ENCODE data around the gene RBFOX2. TPM values are rescaled to one million over a fixed set of nuclear protein-coding genes. Genes with fewer than 3 reads are reported as not detected.

The RBFOX2 gene
- total and polyA plus RNA-seq, 3 donors from 2014 or later = 53.4 to 85.2 (median 63.9) TPM

GRCh38 chr22:35725521-35725920 lies 303.1 kb downstream of the RBFOX2 start:
- 86 to 88% methylated on average over 10 to 11 of the region's 11 CpGs for WGBS, 2 donors
- Histone ChIP-seq H3K36me3 (ENCODE audit: low read depth, missing control alignments) (no peaks in the 10 kb centered on the region), H3K4me1 (no peaks in the 10 kb centered on the region), H3K4me3 (no peak overlapping the region), H3K27ac (no peak overlapping the region), H3K9me3 (no peaks in the 10 kb centered on the region), H3K27me3 (no peaks in the 10 kb centered on the region)
- no peak for DNase-seq
- no peak for TF ChIP-seq CTCF (IDR thresholded peaks at IDR 0.05)
- TF ChIP-seq POLR2A (IDR thresholded peaks at IDR 0.05) = no peak
- intact Hi-C loops (cut with DNase I; ENCODE audit: low total_unique reads) = no loop called here

- no peaks in the 10 kb centered on the region for H3K9me3 ChIP-seq
- no peaks in the 10 kb centered on the region for H3K4me1 ChIP-seq
- no peak for DNase-seq
- intact Hi-C loops (cut with DNase I; ENCODE audit: low total_unique reads) = no loop called here
- H3K27ac ChIP-seq = no peak overlapping the region
- no peaks in the 10 kb centered on the region for H3K36me3 ChIP-seq (ENCODE audit: low read depth, missing control alignments)
- TF ChIP-seq POLR2A (IDR thresholded peaks at IDR 0.05) (no peak), CTCF (IDR thresholded peaks at IDR 0.05) (no peak)
- H3K27me3 ChIP-seq = no peaks in the 10 kb centered on the region
- H3K4me3 ChIP-seq = no peak overlapping the region
- 61 to 68% methylated on average over 4 of the region's 4 CpGs for WGBS, 2 donors
These were observed 306.7 kb downstream of the RBFOX2 start for GRCh38 chr22:35721960-35722359.

GRCh38 chr22:35719212-35719875 lies 309.3 kb downstream of the RBFOX2 start:
- Histone ChIP-seq H3K4me3 (no peak overlapping the region), H3K9me3 (no peaks in the 10 kb centered on the region), H3K27ac (no peak overlapping the region), H3K27me3 (no peaks in the 10 kb centered on the region), H3K4me1 (no peaks in the 10 kb centered on the region), H3K36me3 (ENCODE audit: low read depth, missing control alignments) (no peaks in the 10 kb centered on the region)
- 85 to 87% methylated on average over 14 to 15 of the region's 15 CpGs for WGBS, 2 donors
- no peak for TF ChIP-seq CTCF (IDR thresholded peaks at IDR 0.05)
- TF ChIP-seq POLR2A (IDR thresholded peaks at IDR 0.05) = no peak
- no peak for DNase-seq
- intact Hi-C loops (cut with DNase I; ENCODE audit: low total_unique reads) = no loop called here

- H3K27ac ChIP-seq = no peak within 1 kb of the TSS
- 77 to 82% methylated on average over 3 of the region's 3 CpGs for WGBS, 2 donors
These were observed 311.1 kb downstream of the RBFOX2 start, which contains the start of gene APOL5 for GRCh38 chr22:35717572-35717971. Gene APOL5, plus strand, starts transcription at chr22:35717872. Its CDS starts 0 bp downstream, at chr22:35717872.

More at GRCh38 chr22:35717572-35717971, 311.1 kb downstream of the RBFOX2 start, which contains the start of gene APOL5:
- DNase-seq = no peak
- H3K27me3 ChIP-seq = no peaks in the 10 kb centered on the region
- intact Hi-C loops (cut with DNase I; ENCODE audit: low total_unique reads) = no loop called here
- no peaks in the 10 kb centered on the region for H3K9me3 ChIP-seq
- H3K4me1 ChIP-seq = no peaks in the 10 kb centered on the region
- H3K36me3 ChIP-seq (ENCODE audit: low read depth, missing control alignments) = no peaks in the 10 kb centered on the region
- H3K4me3 ChIP-seq = no peak within 1 kb of the TSS
- TF ChIP-seq CTCF (IDR thresholded peaks at IDR 0.05) (no peak), POLR2A (IDR thresholded peaks at IDR 0.05) (no peak)
